ENCODE measurements around the gene MAP4K4. TPM values are rescaled to one million over a fixed set of nuclear protein-coding genes. Genes with fewer than 3 reads are reported as not detected.

Gene MAP4K4
- polyA plus RNA-seq, 1 experiment, result 53.5 TPM

GRCh38 chr2:101811226-101812015 is 113.9 kb downstream of the MAP4K4 start:
- no peak overlapping the region for H3K4me3 ChIP-seq (ENCODE audit: low read depth, low read length)
- DNase-seq (ENCODE audit: low read depth), result no peak
- ChIA-PET POLR2A (no interaction called here), CTCF (interaction anchor here (1.3 kb wide), 1 partner anchor 11 kb away, joined by 4 read pairs; no protein-coding TSS in a partner anchor)
- TF ChIP-seq CTCF (IDR thresholded peaks at IDR 0.05; ENCODE audit: insufficient read depth, low read depth, low read length), result no peak
- H3K36me3 ChIP-seq (ENCODE audit: control insufficient read depth, insufficient read depth, low read length), result no peaks in the 10 kb centered on the region
- no peaks in the 10 kb centered on the region for H3K27me3 ChIP-seq (ENCODE audit: control insufficient read depth, insufficient read depth, low read length)

- Histone ChIP-seq H3K27me3 (ENCODE audit: control insufficient read depth, insufficient read depth, low read length) (no peaks in the 10 kb centered on the region), H3K4me3 (ENCODE audit: low read depth, low read length) (no peak overlapping the region), H3K36me3 (ENCODE audit: control insufficient read depth, insufficient read depth, low read length) (no peaks in the 10 kb centered on the region)
- ChIA-PET POLR2A (no interaction called here), CTCF (no interaction called here)
- DNase-seq (ENCODE audit: low read depth), result no peak
- TF ChIP-seq CTCF (IDR thresholded peaks at IDR 0.05; ENCODE audit: insufficient read depth, low read depth, low read length), result no peak
Measured at GRCh38 chr2:101812226-101812625, 114.7 kb downstream of the MAP4K4 start.

GRCh38 chr2:101814752-101815151 is 117.2 kb downstream of the MAP4K4 start:
- no peak for DNase-seq (ENCODE audit: low read depth)
- Histone ChIP-seq H3K27me3 (ENCODE audit: control insufficient read depth, insufficient read depth, low read length) (no peaks in the 10 kb centered on the region), H3K36me3 (ENCODE audit: control insufficient read depth, insufficient read depth, low read length) (no peaks in the 10 kb centered on the region), H3K4me3 (ENCODE audit: low read depth, low read length) (no peak overlapping the region)
- CTCF ChIA-PET, result interaction anchor here (0.6 to 1.0 kb wide), 3 partner anchors 49 to 343 kb away, joined by 3 to 4 read pairs (median 4); no protein-coding TSS in a partner anchor
- POLR2A ChIA-PET, result no interaction called here
- TF ChIP-seq CTCF (IDR thresholded peaks at IDR 0.05; ENCODE audit: insufficient read depth, low read depth, low read length), result no peak

GRCh38 chr2:101815154-101815553 is 117.6 kb downstream of the MAP4K4 start:
- CTCF ChIA-PET, result interaction anchor here (0.6 to 1.0 kb wide), 2 partner anchors 49 to 59 kb away, joined by 3 to 4 read pairs; no protein-coding TSS in a partner anchor
- Histone ChIP-seq H3K36me3 (ENCODE audit: control insufficient read depth, insufficient read depth, low read length) (no peaks in the 10 kb centered on the region), H3K27me3 (ENCODE audit: control insufficient read depth, insufficient read depth, low read length) (no peaks in the 10 kb centered on the region), H3K4me3 (ENCODE audit: low read depth, low read length) (no peak overlapping the region)
- TF ChIP-seq CTCF (IDR thresholded peaks at IDR 0.05; ENCODE audit: insufficient read depth, low read depth, low read length), result no peak
- POLR2A ChIA-PET, result no interaction called here
- DNase-seq (ENCODE audit: low read depth), result no peak

- TF ChIP-seq CTCF (IDR thresholded peaks at IDR 0.05; ENCODE audit: insufficient read depth, low read depth, low read length), result no peak
- no peak for DNase-seq (ENCODE audit: low read depth)
- ChIA-PET CTCF (interaction anchor here (0.8 to 1.0 kb wide), 3 partner anchors 24 to 419 kb away, joined by 3 read pairs; no protein-coding TSS in a partner anchor), POLR2A (no interaction called here)
- H3K36me3 ChIP-seq (ENCODE audit: control insufficient read depth, insufficient read depth, low read length), result no peaks in the 10 kb centered on the region
- no peaks in the 10 kb centered on the region for H3K27me3 ChIP-seq (ENCODE audit: control insufficient read depth, insufficient read depth, low read length)
- H3K4me3 ChIP-seq (ENCODE audit: low read depth, low read length), result no peak overlapping the region
Measured at GRCh38 chr2:101815739-101816391, 118.4 kb downstream of the MAP4K4 start.

Data from BJ (cell line).